ENCODE measurements around the gene C7orf57. TPM values are rescaled to one million over a fixed set of nuclear protein-coding genes. Genes with fewer than 3 reads are reported as not detected.

Gene C7orf57
- total and polyA plus RNA-seq, 7 donors, result not detected

- no peak for DNase-seq
- intact Hi-C loops (cut with DNase I), result no loop called here
These were observed 63.5 kb downstream of the C7orf57 start for GRCh38 chr7:48098846-48099245.

GRCh38 chr7:48099781-48100180, 64.4 kb downstream of the C7orf57 start:
- no peaks in the 10 kb centered on the region for H3K27me3 ChIP-seq
- WGBS, 2 donors, result 90 to 94% methylated on average over 3 of the region's 3 CpGs
- H3K4me3 ChIP-seq, result no peak overlapping the region
- no peaks in the 10 kb centered on the region for H3K9me3 ChIP-seq
- DNase-seq, result no peak
- H3K27ac ChIP-seq, result no peak overlapping the region
- intact Hi-C loops (cut with DNase I), result no loop called here
- H3K4me1 ChIP-seq, result peaks cover 0 to 7% (median 0%) of the 10 kb centered on the region in 4 donors
- no peak for TF ChIP-seq POLR2AphosphoS5 (IDR thresholded peaks at IDR 0.05)
- TF ChIP-seq, protein P1, sequence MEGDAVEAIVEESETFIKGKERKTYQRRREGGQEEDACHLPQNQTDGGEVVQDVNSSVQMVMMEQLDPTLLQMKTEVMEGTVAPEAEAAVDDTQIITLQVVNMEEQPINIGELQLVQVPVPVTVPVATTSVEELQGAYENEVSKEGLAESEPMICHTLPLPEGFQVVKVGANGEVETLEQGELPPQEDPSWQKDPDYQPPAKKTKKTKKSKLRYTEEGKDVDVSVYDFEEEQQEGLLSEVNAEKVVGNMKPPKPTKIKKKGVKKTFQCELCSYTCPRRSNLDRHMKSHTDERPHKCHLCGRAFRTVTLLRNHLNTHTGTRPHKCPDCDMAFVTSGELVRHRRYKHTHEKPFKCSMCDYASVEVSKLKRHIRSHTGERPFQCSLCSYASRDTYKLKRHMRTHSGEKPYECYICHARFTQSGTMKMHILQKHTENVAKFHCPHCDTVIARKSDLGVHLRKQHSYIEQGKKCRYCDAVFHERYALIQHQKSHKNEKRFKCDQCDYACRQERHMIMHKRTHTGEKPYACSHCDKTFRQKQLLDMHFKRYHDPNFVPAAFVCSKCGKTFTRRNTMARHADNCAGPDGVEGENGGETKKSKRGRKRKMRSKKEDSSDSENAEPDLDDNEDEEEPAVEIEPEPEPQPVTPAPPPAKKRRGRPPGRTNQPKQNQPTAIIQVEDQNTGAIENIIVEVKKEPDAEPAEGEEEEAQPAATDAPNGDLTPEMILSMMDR (IDR thresholded peaks at IDR 0.05), result no peak
- TF ChIP-seq EP300 (IDR thresholded peaks at IDR 0.05), result no peak
- no peak for TF ChIP-seq POLR2A (IDR thresholded peaks at IDR 0.05)
- peaks cover 0 to 64% (median 7%) of the 10 kb centered on the region in 4 donors for H3K36me3 ChIP-seq

More at GRCh38 chr7:48098846-48099245, 63.5 kb downstream of the C7orf57 start:
- Histone ChIP-seq H3K4me3 (no peak overlapping the region), H3K27me3 (no peaks in the 10 kb centered on the region), H3K36me3 (peaks cover 0 to 65% (median 7%) of the 10 kb centered on the region in 4 donors), H3K9me3 (no peaks in the 10 kb centered on the region), H3K4me1 (peaks cover 0 to 9% (median 0%) of the 10 kb centered on the region in 4 donors), H3K27ac (no peak overlapping the region)
- TF ChIP-seq, protein P1 (IDR thresholded peaks at IDR 0.05), result no peak
- TF ChIP-seq POLR2A (IDR thresholded peaks at IDR 0.05) (no peak), EP300 (IDR thresholded peaks at IDR 0.05) (no peak), POLR2AphosphoS5 (IDR thresholded peaks at IDR 0.05) (no peak)
- 79 to 87% methylated on average over 4 of the region's 4 CpGs for WGBS, 2 donors

DNA sequence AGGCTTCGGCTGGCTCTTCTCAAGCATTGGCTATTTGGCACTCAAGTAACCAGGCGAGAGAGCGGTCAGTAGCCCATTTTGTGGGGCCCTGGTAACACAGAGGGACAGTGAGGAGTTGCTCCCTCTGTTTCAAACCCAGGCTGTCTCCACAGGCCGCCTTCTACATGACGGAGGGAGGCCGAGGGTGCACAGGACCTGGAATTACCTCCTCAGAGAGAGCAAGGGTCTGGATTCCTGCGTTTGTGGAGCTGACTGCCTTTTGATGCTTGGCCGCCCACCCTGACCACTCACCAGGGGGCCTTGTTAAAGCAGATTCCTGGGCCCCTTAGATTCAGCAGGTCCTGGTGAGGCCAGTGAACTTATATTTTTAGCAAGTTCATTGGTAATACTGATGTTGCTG, 66.0 kb downstream of the C7orf57 start:
- 96 to 97% methylated on average over 8 of the region's 8 CpGs for WGBS, 2 donors
- H3K27me3 ChIP-seq, result no peaks in the 10 kb centered on the region
- H3K36me3 ChIP-seq, result peaks cover 0 to 60% (median 7%) of the 10 kb centered on the region in 4 donors
- TF ChIP-seq POLR2AphosphoS5 (IDR thresholded peaks at IDR 0.05), result no peak
- TF ChIP-seq, protein P1 (IDR thresholded peaks at IDR 0.05), result no peak
- TF ChIP-seq POLR2A (IDR thresholded peaks at IDR 0.05), result no peak
- TF ChIP-seq EP300 (IDR thresholded peaks at IDR 0.05), result no peak
- no peaks in the 10 kb centered on the region for H3K9me3 ChIP-seq
- intact Hi-C loops (cut with DNase I), result no loop called here
- H3K4me3 ChIP-seq, result no peak overlapping the region
- no peaks in the 10 kb centered on the region for H3K4me1 ChIP-seq
- no peak overlapping the region for H3K27ac ChIP-seq
- DNase-seq, result no peak

GRCh38 chr7:48101968-48102367, 66.6 kb downstream of the C7orf57 start:
- no peak overlapping the region for H3K27ac ChIP-seq
- TF ChIP-seq, protein P1 (IDR thresholded peaks at IDR 0.05), result no peak
- TF ChIP-seq POLR2AphosphoS5 (IDR thresholded peaks at IDR 0.05) (no peak), POLR2A (IDR thresholded peaks at IDR 0.05) (no peak), EP300 (IDR thresholded peaks at IDR 0.05) (no peak)
- H3K9me3 ChIP-seq, result no peaks in the 10 kb centered on the region
- peaks cover 0 to 57% (median 9%) of the 10 kb centered on the region in 4 donors for H3K36me3 ChIP-seq
- H3K27me3 ChIP-seq, result no peaks in the 10 kb centered on the region
- DNase-seq, result no peak
- 43 to 76% methylated on average over 4 of the region's 4 CpGs for WGBS, 2 donors
- intact Hi-C loops (cut with DNase I), result no loop called here
- H3K4me3 ChIP-seq, result no peak overlapping the region
- H3K4me1 ChIP-seq, result no peaks in the 10 kb centered on the region

DNA sequence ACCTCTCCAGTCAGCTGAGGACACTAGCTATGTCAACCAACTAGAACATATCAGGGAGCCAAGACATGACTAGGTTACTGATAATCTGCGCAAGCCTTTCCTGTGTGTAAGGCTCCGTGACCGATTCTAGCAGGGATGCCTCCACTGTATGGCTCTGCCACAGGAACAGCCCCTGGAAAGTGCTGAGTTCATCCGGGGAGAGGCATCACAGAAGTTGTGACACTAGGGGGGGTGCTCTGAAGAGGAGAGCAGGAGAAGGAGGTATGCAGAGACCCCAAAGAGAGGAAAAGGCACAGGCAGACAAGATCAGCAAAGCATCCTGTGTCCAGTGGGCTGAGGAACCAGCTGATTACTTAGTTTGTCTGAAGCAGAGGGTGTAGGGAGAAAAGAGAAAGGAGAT, 67.2 kb downstream of the C7orf57 start:
- no peaks in the 10 kb centered on the region for H3K9me3 ChIP-seq
- intact Hi-C loops (cut with DNase I), result no loop called here
- TF ChIP-seq EP300 (IDR thresholded peaks at IDR 0.05) (no peak), POLR2AphosphoS5 (IDR thresholded peaks at IDR 0.05) (no peak), POLR2A (IDR thresholded peaks at IDR 0.05) (no peak)
- TF ChIP-seq, protein P1 (IDR thresholded peaks at IDR 0.05), result no peak
- no peak for DNase-seq
- peaks cover 0 to 57% (median 12%) of the 10 kb centered on the region in 4 donors for H3K36me3 ChIP-seq
- H3K27me3 ChIP-seq, result no peaks in the 10 kb centered on the region
- no peak overlapping the region for H3K27ac ChIP-seq
- H3K4me3 ChIP-seq, result no peak overlapping the region
- WGBS, 2 donors, result 96 to 97% methylated on average over 4 of the region's 4 CpGs
- no peaks in the 10 kb centered on the region for H3K4me1 ChIP-seq

Data from sigmoid colon (tissue), 7 donors.